8988T (cell line): ENCODE data around the gene NEDD4.
"Not testable (repeated sequence)": the region's sequence is repeated elsewhere in the genome, so short reads cannot be mapped to it uniquely, and the experiment has no call there.

Experiments used
- DNase-seq: peaks from one replicate; pipeline ENCODE4 v3.0.0; 2011

Gene NEDD4

DNA sequence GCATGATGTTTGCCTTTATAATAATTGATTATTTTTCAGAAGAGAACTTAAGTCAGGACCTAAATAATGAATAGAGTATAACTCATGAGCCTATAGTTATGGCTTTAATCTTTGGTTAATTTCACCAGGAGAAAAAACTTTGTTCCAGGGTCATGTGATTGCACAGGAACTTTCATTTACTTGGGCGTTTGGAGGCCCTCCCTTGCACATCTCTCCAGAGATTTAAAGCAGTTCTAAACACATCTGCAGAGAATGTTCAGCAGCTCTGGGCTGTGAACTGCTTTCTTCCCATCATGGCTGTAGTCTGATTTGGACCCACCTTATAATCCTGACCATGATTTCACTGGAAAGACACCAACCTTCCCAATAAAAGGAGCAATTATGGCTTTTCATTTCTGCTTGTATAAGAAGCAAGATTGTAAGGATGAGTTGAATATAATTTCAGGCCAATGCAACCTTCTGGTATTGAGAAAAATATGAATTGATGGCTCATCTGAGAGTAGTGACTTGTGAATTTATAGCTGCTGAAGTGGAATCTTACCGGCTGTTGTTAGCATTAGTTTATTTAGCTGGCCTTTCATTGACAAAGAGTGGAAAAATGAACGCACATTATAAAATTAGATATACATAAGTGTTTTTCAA is 169.6 kb downstream of the NEDD4 start:
- no peak for DNase-seq

DNA sequence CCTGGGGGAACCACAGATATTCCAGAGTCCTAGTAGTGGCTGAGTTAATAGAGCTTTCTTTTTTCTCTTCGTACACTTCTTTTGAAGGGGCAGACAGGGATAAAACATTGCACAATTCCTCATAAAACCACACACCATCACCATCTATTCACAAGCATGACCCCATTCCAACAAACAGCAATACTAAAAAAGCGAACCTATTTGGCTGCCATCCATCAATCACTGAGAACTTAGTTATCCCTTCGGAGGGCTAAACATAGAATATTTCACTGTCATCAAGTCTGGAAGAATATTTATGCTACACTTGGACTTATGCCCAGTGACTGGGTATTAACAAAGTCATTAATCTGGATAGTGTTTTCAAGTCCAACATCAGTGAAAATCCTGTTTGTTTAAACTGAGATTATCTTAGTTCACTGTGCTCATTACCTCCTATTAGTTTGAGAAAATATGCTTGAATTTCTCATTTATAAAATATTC is 170.2 kb downstream of the NEDD4 start:
- DNase-seq = no peak

DNA sequence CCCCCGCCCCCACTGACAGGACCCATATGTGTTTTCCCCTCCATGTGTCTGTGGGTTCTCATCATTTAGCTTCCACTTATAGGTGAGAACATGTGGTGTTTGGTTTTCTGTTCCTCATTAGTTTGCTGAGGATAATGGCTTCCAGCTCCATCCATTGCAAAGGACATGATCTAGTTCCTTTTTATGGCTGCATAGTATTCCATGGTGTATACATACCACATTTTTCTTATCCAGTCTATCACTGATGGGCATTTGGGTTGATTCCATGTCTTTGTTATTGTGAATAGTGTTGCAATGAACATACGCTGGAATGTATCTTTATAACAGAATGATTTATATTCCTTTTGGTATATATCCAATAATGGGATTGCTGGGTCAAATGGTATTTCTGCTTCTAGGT is 171.7 kb downstream of the NEDD4 start:
- not testable (repeated sequence) for DNase-seq

DNA sequence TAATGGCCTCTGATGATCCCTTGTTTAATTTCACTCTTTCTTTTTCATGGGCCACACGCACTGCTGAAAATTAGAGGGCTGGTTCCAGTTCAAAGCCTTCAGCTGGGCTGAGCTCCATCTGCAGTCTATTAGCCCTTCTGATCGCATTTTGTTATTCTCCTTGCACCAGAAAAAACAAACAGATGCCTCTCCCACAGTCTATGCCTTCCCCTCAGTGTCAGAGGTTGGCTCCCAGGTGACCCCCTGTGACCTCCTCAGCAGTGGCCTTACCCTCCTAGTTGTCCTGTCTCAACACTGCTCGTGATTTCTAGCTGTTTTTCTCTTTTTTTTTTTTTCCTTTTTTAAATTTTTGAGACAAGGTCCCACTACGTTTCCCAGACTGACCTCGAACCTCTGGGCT is 173.4 kb downstream of the NEDD4 start:
- DNase-seq = no peak

DNA sequence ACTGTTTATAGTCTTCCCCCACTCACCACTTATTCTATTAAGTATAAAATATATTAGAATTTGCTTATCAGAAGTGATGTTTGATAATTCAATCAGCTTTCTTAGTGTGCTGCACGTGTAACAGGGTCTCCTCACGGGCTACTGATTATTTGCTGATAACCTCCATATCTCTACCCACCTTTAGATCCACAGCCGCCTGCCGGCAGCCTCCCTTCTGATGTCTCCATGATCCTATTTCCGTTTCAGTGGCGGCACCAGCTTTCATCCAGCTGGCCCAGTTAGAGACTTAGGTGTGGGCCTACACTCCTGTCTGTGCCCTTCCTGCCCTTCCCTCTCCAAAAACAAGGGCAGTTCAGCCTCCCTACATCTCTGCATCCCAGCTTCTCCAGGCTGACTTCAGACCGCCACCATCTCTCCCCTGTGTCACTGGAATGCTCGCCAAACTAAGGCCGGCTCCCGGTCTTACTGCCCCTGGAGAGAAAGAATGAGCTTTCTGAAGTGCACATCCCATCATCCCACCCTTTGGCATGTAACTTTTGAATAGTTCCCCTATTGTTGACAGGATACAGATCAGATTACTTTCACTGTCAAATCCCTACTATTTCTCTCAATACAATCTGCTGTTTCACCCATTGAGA is 173.9 kb downstream of the NEDD4 start:
- no peak for DNase-seq

DNA sequence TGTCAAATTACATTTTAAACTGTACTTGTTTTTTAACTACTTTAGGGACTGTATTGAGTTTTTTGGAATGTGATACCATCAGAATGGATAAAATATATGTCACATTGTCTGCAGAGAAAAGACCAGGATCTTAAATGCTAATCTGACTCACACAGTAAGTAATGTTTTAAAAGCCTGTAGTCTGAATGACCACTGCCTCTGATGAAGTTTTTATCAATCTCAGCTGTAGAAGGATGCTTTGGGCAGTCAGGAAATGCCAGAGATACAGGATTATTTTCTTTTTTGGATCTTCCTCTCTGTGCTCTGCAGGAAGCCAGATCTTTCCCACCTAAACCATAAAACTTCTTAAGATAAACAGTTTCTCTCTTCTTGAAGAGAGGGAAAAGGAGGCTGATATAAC is 177.4 kb downstream of the NEDD4 start:
- no peak for DNase-seq

DNA sequence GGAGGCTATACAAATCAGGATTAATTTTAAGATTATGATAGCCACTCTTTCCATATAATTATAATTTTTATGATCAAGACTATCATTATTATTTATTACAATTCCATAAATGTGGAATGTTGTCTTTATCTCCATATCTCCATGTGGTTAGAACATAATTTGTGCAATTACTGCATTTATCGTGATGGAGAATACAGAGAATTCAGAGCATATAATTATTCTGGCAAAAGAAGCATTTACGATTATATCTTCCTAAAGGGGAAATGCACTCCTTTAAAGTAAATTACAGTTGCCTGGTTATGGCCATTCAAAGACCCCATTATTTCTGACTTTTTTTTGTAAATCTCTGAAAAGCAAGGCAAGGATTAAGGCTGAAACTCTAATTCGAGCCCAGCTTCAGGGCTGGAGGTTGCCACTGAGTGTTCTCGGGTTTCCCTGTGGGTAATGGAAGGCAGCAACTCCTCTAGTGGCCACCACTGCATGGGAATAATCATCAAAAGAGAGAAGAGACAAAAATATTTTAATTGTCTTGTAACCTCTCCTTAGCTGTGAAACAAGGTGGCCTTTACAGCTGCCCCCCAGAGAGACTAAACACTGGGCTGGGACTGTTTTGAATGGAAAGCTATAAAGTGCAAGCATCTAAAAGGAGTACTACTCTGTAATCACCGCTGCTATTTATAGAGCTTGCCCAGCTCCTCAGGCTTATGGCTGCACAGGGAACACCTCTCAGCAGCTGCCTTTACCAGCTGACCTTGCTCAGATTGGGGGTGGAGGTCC is 190.6 kb downstream of the NEDD4 start:
- DNase-seq = no peak

DNA sequence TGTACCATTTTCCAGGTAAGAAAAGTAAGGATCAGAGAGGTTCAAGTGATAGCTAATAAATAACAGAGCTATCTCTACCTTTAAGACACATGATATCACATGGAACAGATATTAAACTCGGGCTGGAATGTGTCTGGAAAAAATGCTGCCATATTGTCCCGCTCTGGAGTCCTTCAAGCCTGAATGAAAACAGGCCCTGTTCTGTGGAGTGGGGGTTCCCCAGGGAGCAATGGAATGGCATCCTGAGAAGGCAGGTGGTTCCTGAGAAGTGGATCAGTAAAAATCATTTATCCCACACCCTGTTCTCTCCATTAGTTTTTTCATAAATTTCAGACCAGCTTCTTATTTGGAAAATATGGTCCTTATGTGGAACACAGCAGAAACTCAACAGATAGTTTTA is 193.2 kb downstream of the NEDD4 start:
- DNase-seq = no peak

DNA sequence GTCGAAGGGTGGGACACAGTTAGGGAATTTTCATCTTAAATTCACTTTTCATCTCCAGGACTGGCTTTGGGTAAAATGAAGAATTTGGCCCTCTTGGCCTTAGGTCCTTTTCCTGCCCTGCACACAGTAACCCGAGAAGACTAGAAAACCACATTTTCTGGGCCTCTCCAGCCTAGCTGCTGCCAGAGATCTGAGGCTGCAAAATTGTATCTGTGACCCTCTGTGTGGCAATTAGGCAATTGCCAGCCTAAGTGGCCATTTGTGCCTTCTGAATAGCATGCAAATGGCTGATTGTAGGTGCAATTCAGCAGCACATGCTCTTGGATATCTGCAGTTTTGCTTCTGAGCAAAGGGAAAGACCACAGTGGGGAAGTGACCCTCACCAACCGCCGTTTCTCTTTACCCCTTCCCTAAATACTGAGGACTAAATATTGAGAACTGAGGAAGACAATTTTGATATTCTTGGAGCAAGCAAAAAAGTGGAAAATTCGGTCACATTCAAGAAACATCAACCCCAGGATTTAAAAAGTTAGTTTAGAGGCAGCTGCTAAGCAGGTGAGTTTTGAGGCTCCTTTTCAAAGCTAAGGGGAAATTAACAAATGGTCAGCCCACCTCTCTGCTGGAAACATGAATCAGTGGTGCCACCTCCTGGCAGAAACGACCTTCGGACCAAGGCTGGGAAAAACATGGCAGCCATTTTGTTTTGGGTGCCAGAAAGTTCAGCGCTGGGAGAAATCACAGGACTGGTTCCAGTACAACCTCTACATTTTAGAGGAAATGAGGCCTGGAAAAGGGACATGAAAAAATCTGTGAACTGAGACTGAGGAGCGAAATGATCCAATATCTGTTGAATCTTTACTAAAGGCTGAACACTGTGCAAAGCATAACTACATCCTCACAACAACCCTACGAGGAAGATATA is 193.9 kb downstream of the NEDD4 start:
- peak; percentile 38 for DNase-seq

DNA sequence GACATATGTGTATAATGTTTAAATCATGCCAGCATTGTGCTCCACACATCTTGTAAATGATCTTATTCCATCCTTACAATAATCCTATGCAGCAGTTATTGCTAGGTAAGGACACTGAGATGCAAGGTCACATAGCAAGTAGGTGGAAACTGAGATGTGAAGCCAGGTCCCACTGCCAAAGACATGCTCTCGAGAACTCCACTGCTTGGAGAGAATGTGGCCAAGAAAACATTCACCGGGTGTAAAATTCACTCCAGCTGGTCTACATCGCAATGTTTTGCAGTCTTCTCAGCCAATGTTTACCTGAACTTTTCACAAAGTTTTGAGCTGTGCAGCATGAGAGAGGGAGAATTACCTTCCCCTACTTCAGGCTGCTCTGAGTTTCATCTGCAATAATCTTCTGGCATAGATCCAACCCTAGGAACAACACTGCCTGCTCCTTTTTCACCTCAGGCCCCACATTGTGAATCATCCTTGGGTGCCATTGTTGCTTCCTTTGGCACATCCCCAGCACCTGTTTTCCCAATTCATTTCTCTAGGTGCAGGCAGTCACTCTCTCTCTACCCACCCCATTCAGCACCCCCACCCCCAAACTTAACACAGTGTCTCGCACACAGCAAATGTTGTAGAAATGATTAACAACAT is 197.0 kb downstream of the NEDD4 start:
- no peak for DNase-seq

DNA sequence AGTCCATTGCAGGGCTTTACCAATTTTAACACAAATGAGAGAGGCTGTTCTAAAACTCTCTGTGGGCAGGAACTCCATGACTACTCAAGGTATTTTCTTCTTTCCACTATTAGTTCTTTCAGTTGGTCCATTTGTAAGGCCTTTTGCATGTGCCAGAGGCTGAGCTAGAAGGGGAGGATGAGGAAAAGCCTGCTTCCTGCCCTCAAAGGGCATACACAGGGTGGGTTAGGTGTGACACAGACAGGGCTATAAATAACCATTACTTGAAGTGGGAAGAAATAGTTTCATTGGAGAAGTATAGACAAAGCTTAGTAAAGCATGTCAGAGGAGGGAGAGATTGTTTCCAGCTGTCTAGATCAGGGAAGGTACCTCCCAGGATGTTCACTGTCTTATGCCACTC is 198.4 kb downstream of the NEDD4 start:
- no peak for DNase-seq

DNA sequence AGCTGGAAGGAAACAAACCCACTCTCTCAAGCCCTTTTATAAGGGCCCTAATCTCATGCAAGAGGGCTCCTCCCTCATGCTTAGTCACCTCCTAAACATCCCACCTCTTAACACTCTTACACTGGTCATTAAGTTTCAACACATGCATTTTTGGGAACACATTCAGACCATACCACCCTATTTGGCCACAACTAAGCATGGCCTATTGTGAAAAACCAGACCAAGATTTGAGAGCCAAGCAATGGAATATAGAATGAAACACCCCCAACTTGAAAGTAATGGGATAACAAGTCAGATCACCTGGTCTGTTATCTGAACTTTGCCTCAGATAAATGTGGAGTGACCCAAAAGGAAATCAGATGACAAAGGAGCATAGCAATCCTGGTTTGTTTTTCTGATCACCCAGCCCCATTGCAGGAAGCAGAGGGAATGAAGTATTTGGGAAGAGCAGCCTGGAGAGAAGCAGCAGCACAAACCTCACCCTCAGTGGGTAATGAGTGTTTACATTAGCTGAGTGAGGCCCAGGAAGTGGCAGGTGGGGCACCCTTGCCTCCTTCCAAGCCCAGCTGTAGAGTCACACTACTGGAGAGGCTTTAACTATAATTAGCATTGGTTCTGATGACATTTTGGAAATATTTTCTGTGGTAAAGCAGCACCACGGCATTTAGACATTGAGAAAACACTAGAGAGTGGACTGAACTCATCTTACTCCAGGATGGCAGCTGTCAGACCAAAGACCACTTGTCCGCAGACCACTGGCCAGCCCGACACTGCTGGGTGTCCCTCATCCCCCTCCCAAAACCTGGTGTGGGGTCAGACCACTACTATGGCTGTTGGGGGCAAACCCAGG is 201.6 kb downstream of the NEDD4 start:
- no peak for DNase-seq

DNA sequence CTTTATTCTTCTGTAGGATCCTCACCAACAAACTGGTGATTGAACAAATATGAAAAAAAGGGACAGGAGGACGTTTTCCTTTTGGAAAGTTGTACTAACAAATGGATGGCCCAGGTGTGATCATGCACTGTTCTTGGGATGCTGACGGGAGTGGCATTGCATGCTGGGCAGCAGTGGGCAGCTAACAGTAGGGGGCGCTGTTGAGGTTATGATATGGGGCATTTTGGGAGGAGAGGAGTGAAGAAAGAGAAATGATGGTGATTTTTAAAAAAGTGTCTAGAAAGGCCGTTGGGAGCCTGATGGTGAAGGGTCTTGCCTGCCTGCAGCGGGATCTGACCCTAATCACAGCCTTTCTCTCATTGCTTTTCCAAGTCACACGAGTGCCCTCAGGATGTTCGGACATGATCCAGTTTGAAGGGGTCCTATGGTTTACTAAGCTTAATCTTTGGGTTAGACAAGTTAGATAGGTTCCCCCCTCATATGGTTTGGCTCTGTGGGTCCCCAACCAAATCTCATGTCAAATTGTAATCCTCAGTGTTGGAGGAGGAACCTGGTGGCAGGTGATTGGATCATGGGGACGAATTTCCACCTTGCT is 204.2 kb downstream of the NEDD4 start:
- DNase-seq = peak; percentile 15

DNA sequence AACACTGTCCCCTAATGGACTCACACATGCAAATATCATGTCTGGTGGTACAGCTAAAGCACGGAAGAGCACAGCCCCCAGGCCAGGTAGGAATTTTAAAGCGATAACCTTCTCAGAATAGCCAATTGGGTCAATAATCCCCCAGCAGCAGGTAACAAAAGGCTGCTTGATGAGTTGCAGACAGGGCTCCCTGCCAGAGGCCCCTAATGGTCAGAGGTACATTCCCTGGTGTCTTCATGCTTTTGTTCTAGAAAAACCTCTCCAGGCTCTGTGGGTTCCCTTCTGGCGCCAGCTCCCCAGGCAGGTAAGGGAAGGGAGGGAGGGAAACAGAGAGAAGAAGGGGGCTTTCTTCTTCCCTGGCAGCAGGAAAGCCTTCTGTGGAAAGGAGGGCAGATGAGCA is 207.1 kb downstream of the NEDD4 start:
- no peak for DNase-seq

DNA sequence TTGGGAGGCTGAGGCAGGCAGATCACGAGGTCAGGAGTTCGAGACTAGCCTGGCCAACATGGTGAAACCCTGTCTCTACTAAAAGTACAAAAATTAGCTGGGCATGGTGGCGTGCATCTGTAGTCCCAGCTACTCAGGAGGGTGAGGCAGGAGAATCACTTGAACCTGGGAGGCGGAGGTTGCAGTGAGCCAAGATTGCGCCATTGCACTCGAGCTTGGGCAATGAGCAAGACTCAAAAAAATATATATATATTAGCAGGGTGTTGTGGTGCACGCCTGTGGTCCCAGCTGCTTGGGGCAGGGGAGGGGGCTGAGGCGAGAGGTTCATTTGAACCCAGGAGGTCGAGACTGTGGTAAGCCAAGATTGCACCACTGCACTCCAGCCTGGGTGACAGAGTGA is 207.8 kb downstream of the NEDD4 start:
- DNase-seq = not testable (repeated sequence)

DNA sequence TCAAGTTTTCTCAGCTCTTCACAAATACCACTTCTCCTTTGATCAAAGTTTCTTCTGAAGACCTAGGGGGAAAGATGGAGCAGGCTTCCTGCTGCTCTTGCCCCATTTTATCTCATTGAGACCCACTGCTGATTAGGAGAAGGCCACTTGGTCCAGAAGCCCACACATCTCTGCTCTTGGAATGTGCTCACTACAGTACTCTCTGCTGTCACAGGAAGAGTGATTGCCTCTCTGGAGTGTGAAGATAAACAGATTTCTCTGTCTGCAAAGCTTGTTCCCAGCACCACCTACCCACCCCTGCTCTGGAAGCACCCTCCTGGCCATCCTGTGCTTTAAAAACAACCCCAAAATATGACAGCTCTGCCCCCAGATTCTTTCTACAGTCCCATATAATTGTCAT is 209.1 kb downstream of the NEDD4 start:
- no peak for DNase-seq

DNA sequence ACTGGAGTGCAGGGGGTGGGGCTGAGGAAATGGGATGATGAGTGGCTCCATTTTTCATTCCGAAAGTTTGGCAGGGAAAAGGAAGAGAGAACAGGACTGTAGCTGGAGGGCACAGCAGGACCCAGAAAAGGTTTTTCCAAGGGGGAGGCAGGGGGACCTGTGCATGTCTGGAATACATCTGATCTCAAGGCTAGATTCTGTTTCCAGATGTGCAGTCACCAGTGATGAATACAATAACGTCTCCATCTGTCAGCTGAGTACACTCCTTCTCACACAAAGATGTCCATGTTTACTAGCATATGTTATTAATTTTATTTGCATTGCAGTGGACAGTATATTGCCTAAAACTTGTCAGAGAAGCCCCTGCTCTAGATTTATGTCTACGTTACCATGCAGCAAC is 210.5 kb downstream of the NEDD4 start:
- DNase-seq = no peak

DNA sequence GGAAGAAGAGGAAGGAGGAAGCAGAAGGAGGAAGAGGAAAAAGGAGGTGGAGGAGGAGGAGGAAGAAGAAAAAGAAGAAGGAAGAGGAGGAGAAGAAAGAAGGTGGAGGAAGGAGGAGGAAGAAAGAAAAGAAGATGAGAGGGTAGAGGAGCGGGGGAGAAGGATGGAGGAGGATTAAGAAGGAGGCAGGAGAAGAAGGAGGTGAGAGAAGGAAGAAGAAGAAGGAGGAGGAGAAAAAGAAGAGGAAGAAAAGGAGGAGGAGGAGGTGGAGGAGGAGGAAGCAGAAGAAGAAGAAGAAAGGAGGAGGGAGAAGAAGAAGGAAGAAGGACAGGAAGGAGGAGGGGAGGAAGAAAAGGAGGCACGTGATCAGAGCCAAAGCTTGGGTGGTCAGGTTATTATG is 213.1 kb downstream of the NEDD4 start:
- no peak for DNase-seq

DNA sequence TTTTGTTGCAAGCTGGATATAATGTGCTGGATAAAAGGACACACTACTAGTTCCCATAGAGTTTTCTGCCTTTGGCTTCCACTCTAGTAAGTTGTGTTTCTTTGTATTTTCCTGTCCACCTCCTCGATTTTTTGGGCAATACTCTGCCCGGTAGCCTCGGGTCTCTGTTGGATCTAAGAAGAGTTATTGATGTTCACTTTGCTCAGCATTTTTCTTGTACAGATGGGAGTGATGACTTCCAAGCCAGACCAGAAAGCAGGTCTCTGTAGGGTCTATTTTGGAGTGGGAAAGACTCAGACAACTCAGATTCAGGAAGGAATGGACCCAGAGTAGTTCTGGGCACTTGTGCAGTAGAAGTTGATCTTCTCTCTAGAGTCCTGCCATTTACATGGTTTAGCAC is 214.5 kb downstream of the NEDD4 start:
- no peak for DNase-seq
